Measurements from ENCODE around the gene HYDIN.
"Not testable (repeated sequence)": the region's sequence is repeated elsewhere in the genome, so short reads cannot be mapped to it uniquely, and the experiment has no call there.

The HYDIN gene

GRCh38 chr16:71218306-71218963, 12.1 kb downstream of the HYDIN start:
- no peak for DNase-seq

GRCh38 chr16:71217506-71217905, 13.0 kb downstream of the HYDIN start:
- DNase-seq = no peak

- no peak for DNase-seq
Observed at GRCh38 chr16:71216714-71217113, 13.8 kb downstream of the HYDIN start.

- DNase-seq = no peak
Observed at GRCh38 chr16:71214746-71215381, 15.7 kb downstream of the HYDIN start.

- no peak for DNase-seq
Observed at GRCh38 chr16:71205482-71206131, 24.9 kb downstream of the HYDIN start.

- no peak for DNase-seq
Observed at GRCh38 chr16:71203631-71204030, 26.9 kb downstream of the HYDIN start.

- DNase-seq = no peak
Observed at GRCh38 chr16:71201556-71201955, 29.0 kb downstream of the HYDIN start.

GRCh38 chr16:71201054-71201453, 29.5 kb downstream of the HYDIN start:
- no peak for DNase-seq

GRCh38 chr16:71198408-71198807, 32.1 kb downstream of the HYDIN start:
- no peak for DNase-seq

GRCh38 chr16:71192387-71192786, 38.1 kb downstream of the HYDIN start:
- DNase-seq = no peak

GRCh38 chr16:71188956-71189712, 41.4 kb downstream of the HYDIN start:
- no peak for DNase-seq

- DNase-seq = no peak
Observed at GRCh38 chr16:71185347-71185746, 45.2 kb downstream of the HYDIN start.

- DNase-seq = no peak
Observed at GRCh38 chr16:71179569-71179968, 51.0 kb downstream of the HYDIN start.

- no peak for DNase-seq
Observed at GRCh38 chr16:71172481-71173207, 57.9 kb downstream of the HYDIN start.

- DNase-seq = not testable (repeated sequence)
Observed at GRCh38 chr16:71161007-71161406, 69.5 kb downstream of the HYDIN start.

- DNase-seq = not testable (repeated sequence)
Observed at GRCh38 chr16:71157278-71157677, 73.2 kb downstream of the HYDIN start.

- DNase-seq = not testable (repeated sequence)
Observed at GRCh38 chr16:71153329-71153728, 77.2 kb downstream of the HYDIN start.

GRCh38 chr16:71151654-71152053, 78.9 kb downstream of the HYDIN start:
- not testable (repeated sequence) for DNase-seq

GRCh38 chr16:71143246-71143645, 87.3 kb downstream of the HYDIN start:
- not testable (repeated sequence) for DNase-seq

- DNase-seq = not testable (repeated sequence)
Observed at GRCh38 chr16:71110565-71110964, 120.0 kb downstream of the HYDIN start.

- not testable (repeated sequence) for DNase-seq
Observed at GRCh38 chr16:71109656-71110208, 120.8 kb downstream of the HYDIN start.

- DNase-seq = not testable (repeated sequence)
Observed at GRCh38 chr16:71105881-71106280, 124.6 kb downstream of the HYDIN start.

Data from activated CD4-positive, alpha-beta T cell treated with anti-CD3 and anti-CD28 coated beads, Interleukin-2, amount 50 U/mL, for 16 hours (primary cell).